NCI-H226 (cell line): ENCODE data around the gene DYNLT4.
A peak's percentile ranks its signal among the peaks of the same experiment; 100 is the strongest.
"Not testable (repeated sequence)": the region's sequence is repeated elsewhere in the genome, so short reads cannot be mapped to it uniquely, and the experiment has no call there.

Experiments used
- DNase-seq: peaks from one replicate; pipeline ENCODE4 v3.0.0-alpha.2; 2015

DYNLT4 gene

GRCh38 chr1:44786841-44787426, 20.2 kb downstream of the DYNLT4 start:
- DNase-seq, result no peak

GRCh38 chr1:44786138-44786840, 20.9 kb downstream of the DYNLT4 start:
- DNase-seq, result no peak

GRCh38 chr1:44785501-44786137, 21.5 kb downstream of the DYNLT4 start:
- DNase-seq, result no peak

GRCh38 chr1:44785029-44785380, 22.1 kb downstream of the DYNLT4 start:
- no peak for DNase-seq

- DNase-seq, result no peak
Observed at GRCh38 chr1:44784094-44785028, 22.8 kb downstream of the DYNLT4 start.

- DNase-seq, result no peak
Observed at GRCh38 chr1:44783697-44784093, 23.5 kb downstream of the DYNLT4 start.

- DNase-seq, result no peak
Observed at GRCh38 chr1:44780583-44781121, 26.5 kb downstream of the DYNLT4 start.

- no peak for DNase-seq
Observed at GRCh38 chr1:44778705-44779576, 28.2 kb downstream of the DYNLT4 start.

GRCh38 chr1:44777969-44778635, 29.0 kb downstream of the DYNLT4 start:
- DNase-seq, result no peak

- no peak for DNase-seq
Observed at GRCh38 chr1:44777547-44777946, 29.6 kb downstream of the DYNLT4 start.

- DNase-seq, result no peak
Observed at GRCh38 chr1:44776730-44777068, 30.5 kb downstream of the DYNLT4 start.

GRCh38 chr1:44775930-44776729, 31.0 kb downstream of the DYNLT4 start:
- no peak for DNase-seq

GRCh38 chr1:44775078-44775929, 31.8 kb downstream of the DYNLT4 start, which contains the start of gene RPS8:
Gene RPS8 (plus strand): TSS chr1:44775540. CDS start chr1:44775597, 57 bp downstream.
- peak; percentile 89 for DNase-seq

- DNase-seq, result not testable (repeated sequence)
Observed at GRCh38 chr1:44766421-44766820, 40.7 kb downstream of the DYNLT4 start.

GRCh38 chr1:44760876-44761275, 46.3 kb downstream of the DYNLT4 start:
- DNase-seq, result no peak

GRCh38 chr1:44759077-44759476, 48.1 kb downstream of the DYNLT4 start:
- DNase-seq, result no peak

- no peak for DNase-seq
Observed at GRCh38 chr1:44757420-44757819, 49.7 kb downstream of the DYNLT4 start.
